Keratinocyte (primary cell): ENCODE results near the gene WFIKKN1. TPM values are rescaled to one million over a fixed set of nuclear protein-coding genes. Genes with fewer than 3 reads are reported as not detected.

Experiments used
- DNase-seq: peaks from one replicate; pipeline ENCODE4 v3.0.0-alpha.2; 2011; ENCODE audit warnings: low read depth, missing footprints, low spot score
- FAIRE-seq: peaks from 2 replicates; lab custom pipeline; 2011; peaks lifted over from hg19 to GRCh38; lab: Jason Lieb, UNC
- H2AFZ ChIP-seq: 2 replicates; pipeline ENCODE4 v1.6.0; 2012; ENCODE audit warnings: low read length, control low read depth, inconsistent platforms; ENCODE audit not compliant: control insufficient read depth
- H3K27ac ChIP-seq: 2 replicates; pipeline ENCODE4 v1.5.1; 2011; ENCODE audit warnings: low read length; ENCODE audit not compliant: control insufficient read depth, insufficient read depth
- H3K27me3 ChIP-seq: 3 replicates; pipeline ENCODE4 v1.6.0; 2011; ENCODE audit warnings: low read length; ENCODE audit not compliant: control insufficient read depth, insufficient read depth; ENCODE audit errors: extremely low read depth
- H3K36me3 ChIP-seq, 2 experiments: 2 replicates in 1 of 2; 3 replicates in 1 of 2; pipeline ENCODE4 v1.5.1; 2011; ENCODE audit warnings: low read length in 2 of 2, mild to moderate bottlenecking in 1 of 2; ENCODE audit not compliant: control insufficient read depth in 2 of 2, insufficient read depth in 2 of 2; ENCODE audit errors: extremely low read depth in 1 of 2
- H3K4me1 ChIP-seq: 3 replicates; pipeline ENCODE4 v1.5.1; 2011; ENCODE audit warnings: low read length; ENCODE audit not compliant: control insufficient read depth, insufficient read depth; ENCODE audit errors: extremely low read depth
- H3K4me2 ChIP-seq: 3 replicates; pipeline ENCODE4 v1.6.0; 2011; ENCODE audit warnings: low read depth, low read length; ENCODE audit not compliant: control insufficient read depth, insufficient read depth; ENCODE audit errors: extremely low read depth
- H3K4me3 ChIP-seq, 3 experiments: fragments of 200-600 bp in 1 of 3; sonication (generic) in 1 of 3; 2 replicates in 2 of 3; 3 replicates in 1 of 3; pipeline ENCODE4 v1.5.1; 2011 to 2016; ENCODE audit warnings: low read length in 3 of 3, mild to moderate bottlenecking in 3 of 3, control low read depth in 2 of 3, inconsistent platforms in 1 of 3, low read depth in 1 of 3, mixed read lengths in 1 of 3, mixed run types in 1 of 3, moderate library complexity in 1 of 3; ENCODE audit not compliant: control insufficient read depth in 2 of 3, insufficient read depth in 2 of 3; ENCODE audit errors: extremely low read depth in 1 of 3
- H3K79me2 ChIP-seq: 2 replicates; pipeline ENCODE4 v1.6.0; 2012; ENCODE audit warnings: low read length; ENCODE audit not compliant: control insufficient read depth, insufficient read depth
- H3K9ac ChIP-seq: 3 replicates; pipeline ENCODE4 v1.6.0; 2011; ENCODE audit warnings: low read length; ENCODE audit not compliant: control insufficient read depth, insufficient read depth; ENCODE audit errors: extremely low read depth
- H3K9me1 ChIP-seq: 3 replicates; pipeline ENCODE4 v1.6.0; 2011; ENCODE audit warnings: low read length; ENCODE audit not compliant: control insufficient read depth, insufficient read depth; ENCODE audit errors: extremely low read depth
- H3K9me3 ChIP-seq: 2 replicates; pipeline ENCODE4 v1.5.1; 2012; ENCODE audit warnings: low read depth, low read length; ENCODE audit not compliant: control insufficient read depth
- H4K20me1 ChIP-seq: 3 replicates; pipeline ENCODE4 v1.6.0; 2011; ENCODE audit warnings: low read length; ENCODE audit not compliant: control insufficient read depth, insufficient read depth; ENCODE audit errors: extremely low read depth
- CTCF ChIP-seq, 3 experiments: IDR thresholded peaks in 1 of 3; conservative IDR thresholded peaks in 1 of 3; optimal IDR thresholded peaks in 1 of 3; 2 replicates in 2 of 3; 3 replicates in 1 of 3; pipeline versions ENCODE3 to v1.5.1; 2011; ENCODE audit warnings: low read length in 3 of 3, mild to moderate bottlenecking in 3 of 3, moderate library complexity in 2 of 3, control low read depth in 1 of 3, inconsistent platforms in 1 of 3; ENCODE audit not compliant: insufficient read depth in 2 of 3; ENCODE audit errors: extremely low read depth in 1 of 3
- EZH2 ChIP-seq: IDR thresholded peaks from one replicate; pipeline ENCODE4 v1.6.1; 2012; ENCODE audit warnings: inconsistent platforms, mild to moderate bottlenecking, low read length, moderate library complexity
- dilution Hi-C: fragments of 300-500 bp; cut with MboI; formaldehyde crosslinking; loops from one replicate; pipeline ENCODE4 v1.7.0; 2020; ENCODE audit warnings: low sequenced_read_pairs; ENCODE audit not compliant: extremely low pct_ligation_motif_present
- polyA plus RNA-seq, 5 experiments: library from polyadenylated mRNA; depleted of rRNA in 3 of 5; stranded (reverse) in 3 of 5; stranded (forward) in 1 of 5; unstranded in 1 of 5; fragments of >200 nt; gene quantifications; 1 replicate in 1 of 5; 2 replicates in 3 of 5; 3 replicates in 1 of 5; pipeline versions ENCODE4 v1.2.1 to v1.2.3, GENCODE V29; 2011 to 2012; ENCODE audit warnings: missing spikeins in 2 of 5, low read depth in 1 of 5, low replicate concordance in 1 of 5

WFIKKN1 gene
- polyA plus RNA-seq, 1 donor (not counting 4 experiments of a cell fraction or from before 2014, with no cell fraction given): not detected

- Histone ChIP-seq H3K9me1 (no peaks in the 10 kb centered on the region), H3K27me3 (peaks cover 3% of the 10 kb centered on the region), H3K4me1 (peaks cover 6% of the 10 kb centered on the region), H3K79me2 (no peaks in the 10 kb centered on the region), H3K4me2 (no peak overlapping the region), H3K9me3 (no peaks in the 10 kb centered on the region), H3K36me3 (peaks cover 0 to 4% of the 10 kb centered on the region in 2 experiments), H2AFZ (no peak overlapping the region), H3K4me3 (no peak overlapping the region), H3K9ac (no peak overlapping the region), H3K27ac (no peak overlapping the region), H4K20me1 (peaks cover 2% of the 10 kb centered on the region)
- no peak for DNase-seq
- dilution Hi-C loops: no loop called here
- FAIRE-seq: no peak
- TF ChIP-seq EZH2 (no peak), CTCF (optimal IDR thresholded peaks at IDR 0.05 in 1 of 3, IDR thresholded peaks at IDR 0.05 in 1 of 3, conservative IDR thresholded peaks at IDR 0.05 in 1 of 3; ENCODE audit: extremely low read depth in 1 of 3, insufficient read depth in 2 of 3, low read length in 3 of 3) (no peak)
These were observed 48.0 kb upstream of the WFIKKN1 start for GRCh38 chr16:582614-583331.

DNA sequence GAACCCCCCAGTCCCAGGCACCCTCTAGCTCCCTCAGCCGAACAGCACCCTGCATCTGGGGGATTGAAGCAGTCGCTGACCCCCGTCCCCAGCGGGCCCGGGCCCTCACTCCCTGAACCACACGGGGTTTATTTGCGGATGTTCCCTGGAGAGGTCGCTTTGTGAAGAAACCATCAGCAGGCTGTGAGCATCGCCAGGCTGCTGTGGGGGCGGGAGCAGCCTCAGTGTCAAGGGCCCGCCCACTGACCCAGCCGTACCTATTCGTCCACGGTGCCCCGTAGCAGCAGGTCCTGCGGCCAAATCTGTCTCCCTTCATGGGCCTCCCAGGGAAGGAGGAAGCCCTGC, 47.3 kb upstream of the WFIKKN1 start:
- TF ChIP-seq CTCF (optimal IDR thresholded peaks at IDR 0.05 in 1 of 3, IDR thresholded peaks at IDR 0.05 in 1 of 3, conservative IDR thresholded peaks at IDR 0.05 in 1 of 3; ENCODE audit: extremely low read depth in 1 of 3, insufficient read depth in 2 of 3, low read length in 3 of 3) (no peak), EZH2 (no peak)
- H3K27me3 ChIP-seq: peaks cover 3% of the 10 kb centered on the region
- no peak overlapping the region for H3K4me2 ChIP-seq
- H4K20me1 ChIP-seq: peaks cover 2% of the 10 kb centered on the region
- H3K9ac ChIP-seq: no peak overlapping the region
- no peak overlapping the region for H2AFZ ChIP-seq
- H3K4me3 ChIP-seq: no peak overlapping the region
- no peaks in the 10 kb centered on the region for H3K9me1 ChIP-seq
- FAIRE-seq: no peak
- dilution Hi-C loops: no loop called here
- H3K79me2 ChIP-seq: peaks cover 5% of the 10 kb centered on the region
- peaks cover 0 to 4% of the 10 kb centered on the region in 2 experiments for H3K36me3 ChIP-seq
- H3K4me1 ChIP-seq: peaks cover 13% of the 10 kb centered on the region
- H3K27ac ChIP-seq: no peak overlapping the region
- H3K9me3 ChIP-seq: no peaks in the 10 kb centered on the region
- no peak for DNase-seq
